Activated CD4-positive, alpha-beta T cell treated with anti-CD3 and anti-CD28 coated beads, Interleukin-2, amount 50 U/mL, for 48 hours (primary cell): ENCODE data around the gene ITGAV.

Experiments
- DNase-seq, 2 experiments: peaks; one replicate each; pipeline ENCODE4 v3.0.0-alpha.2; 2020

Gene ITGAV

GRCh38 chr2:186687807-186688211, 98.0 kb downstream of the ITGAV start:
- no peak for DNase-seq

- DNase-seq = no peak
These were observed 99.0 kb downstream of the ITGAV start for GRCh38 chr2:186688813-186689212.

DNA sequence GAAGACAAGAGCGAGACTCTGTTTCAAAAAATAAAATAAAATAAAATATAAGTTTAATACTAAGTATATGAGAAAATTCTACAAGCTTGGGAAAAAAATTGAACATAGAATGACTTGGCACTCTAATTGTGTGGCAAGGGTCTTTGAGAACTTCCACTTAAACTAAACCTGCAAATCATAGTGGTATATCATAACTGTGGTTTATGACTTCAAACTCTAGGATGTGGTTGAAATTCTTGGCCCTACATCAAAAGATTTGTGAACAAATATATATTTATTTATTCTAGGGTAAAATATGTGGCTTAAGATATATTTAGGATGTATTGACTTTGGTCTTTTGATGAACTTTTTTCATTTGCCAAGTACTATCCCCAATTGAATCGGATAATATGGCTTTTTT, 100.9 kb downstream of the ITGAV start:
- no peak for DNase-seq

GRCh38 chr2:186691231-186691630, 101.4 kb downstream of the ITGAV start:
- no peak for DNase-seq

DNA sequence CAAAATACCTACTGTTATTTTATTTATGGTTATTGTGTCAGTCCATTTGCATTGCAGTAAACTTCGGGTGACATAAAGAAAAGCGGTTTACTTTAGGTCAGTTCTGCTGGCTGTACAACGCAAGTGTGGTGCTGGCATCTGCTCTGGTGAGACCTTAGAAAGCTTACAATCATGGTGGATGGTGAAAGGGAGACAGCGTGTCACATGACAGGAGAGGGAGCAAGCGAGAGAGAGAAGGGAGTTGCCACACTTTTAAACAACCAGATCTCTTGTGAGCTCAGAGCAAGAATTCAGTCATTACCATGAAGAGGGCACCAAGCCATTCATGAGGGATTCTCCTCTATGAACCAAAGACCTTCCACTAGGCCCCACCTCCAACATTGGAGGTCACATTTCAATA, 102.0 kb downstream of the ITGAV start:
- no peak for DNase-seq

GRCh38 chr2:186693446-186693832, 103.6 kb downstream of the ITGAV start:
- DNase-seq = no peak

- no peak for DNase-seq
These were observed 105.4 kb downstream of the ITGAV start for GRCh38 chr2:186695081-186695756.

GRCh38 chr2:186696290-186696689, 106.4 kb downstream of the ITGAV start:
- no peak for DNase-seq

GRCh38 chr2:186696804-186697203, 106.9 kb downstream of the ITGAV start:
- DNase-seq = no peak

GRCh38 chr2:186697536-186697935, 107.7 kb downstream of the ITGAV start:
- no peak for DNase-seq

DNA sequence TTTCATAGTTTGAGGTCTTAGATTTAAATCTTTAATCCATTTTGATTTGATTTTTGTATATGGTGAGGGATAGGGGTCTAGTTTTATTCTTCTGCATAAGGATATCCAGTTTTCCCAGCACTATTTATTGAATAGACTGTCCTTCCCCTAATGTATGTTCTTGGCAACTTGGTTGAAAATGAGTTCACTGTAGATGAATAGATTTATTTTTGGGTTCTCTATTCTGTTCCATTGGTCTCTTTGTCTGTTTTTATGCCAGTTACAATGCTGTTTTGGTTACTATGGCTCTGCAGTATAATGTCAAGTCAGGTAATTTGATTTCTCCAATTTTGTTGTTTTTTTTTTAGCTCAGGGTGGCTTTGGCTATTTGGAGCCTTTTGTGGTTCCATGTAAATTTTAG, 109.9 kb downstream of the ITGAV start:
- DNase-seq = no peak

DNA sequence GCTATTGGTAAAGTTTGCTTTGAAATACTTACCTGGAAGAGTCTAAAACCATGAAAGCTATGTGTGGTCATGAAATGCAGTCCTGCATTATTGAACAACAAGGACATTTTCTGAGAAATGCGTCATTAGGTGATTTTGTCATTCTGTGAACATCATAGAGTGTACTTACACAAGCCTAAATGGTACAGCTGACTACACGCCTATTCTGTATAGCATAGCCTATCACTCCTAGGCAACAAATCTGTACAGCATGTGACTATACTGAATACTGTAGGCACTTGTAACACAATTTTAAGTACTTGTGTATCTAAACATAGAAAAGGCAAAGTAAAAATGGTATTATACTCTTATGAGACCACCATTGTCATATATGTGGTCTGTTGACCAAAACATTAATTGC, 112.2 kb downstream of the ITGAV start:
- DNase-seq = no peak

GRCh38 chr2:186702501-186702900, 112.6 kb downstream of the ITGAV start:
- DNase-seq = no peak

- no peak for DNase-seq
These were observed 115.0 kb downstream of the ITGAV start for GRCh38 chr2:186704897-186705296.

GRCh38 chr2:186709529-186710450, 119.9 kb downstream of the ITGAV start:
- DNase-seq = no peak

DNA sequence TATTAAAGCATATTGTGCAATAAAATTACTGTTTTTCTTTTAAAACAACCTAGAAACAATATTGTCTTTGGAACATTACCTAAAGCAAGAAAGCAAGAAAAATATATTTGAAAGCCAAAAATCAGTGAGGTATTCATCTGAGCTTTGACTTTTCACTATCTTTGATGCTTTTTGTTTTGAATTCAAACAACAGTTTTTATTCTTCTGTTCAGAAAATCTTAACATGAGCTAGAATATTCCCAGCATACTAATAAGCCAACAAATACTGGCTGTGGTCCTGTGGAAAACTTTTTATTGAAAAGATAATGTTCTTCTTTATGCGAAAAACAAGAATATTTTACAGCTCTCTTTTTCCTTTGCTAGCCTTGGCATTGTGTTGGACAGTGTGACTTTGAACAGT, 123.8 kb downstream of the ITGAV start:
- no peak for DNase-seq

GRCh38 chr2:186714611-186715010, 124.8 kb downstream of the ITGAV start:
- DNase-seq = no peak

DNA sequence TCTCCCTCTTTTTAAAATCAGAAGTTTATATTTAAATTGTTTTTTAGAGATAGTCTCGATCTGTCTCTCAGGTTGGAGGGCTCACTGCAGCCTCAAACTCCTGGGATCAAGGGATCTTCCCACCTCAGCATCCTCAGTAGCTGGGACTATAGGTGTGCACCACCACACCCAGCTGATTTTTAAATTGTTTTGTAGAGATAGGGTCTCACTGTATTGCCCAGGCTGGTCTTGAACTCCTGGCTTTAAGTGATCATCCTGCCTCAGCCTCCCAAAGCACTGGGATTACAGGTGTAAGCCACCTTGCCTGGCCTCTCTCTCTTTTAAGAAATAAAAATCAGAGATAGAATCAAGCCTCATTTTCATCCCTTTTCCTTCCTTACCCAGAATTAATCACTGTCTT, 126.1 kb downstream of the ITGAV start:
- DNase-seq = no peak

- DNase-seq = no peak
These were observed 127.0 kb downstream of the ITGAV start for GRCh38 chr2:186716899-186717298.

- no peak for DNase-seq
These were observed 127.6 kb downstream of the ITGAV start for GRCh38 chr2:186717320-186718007.

DNA sequence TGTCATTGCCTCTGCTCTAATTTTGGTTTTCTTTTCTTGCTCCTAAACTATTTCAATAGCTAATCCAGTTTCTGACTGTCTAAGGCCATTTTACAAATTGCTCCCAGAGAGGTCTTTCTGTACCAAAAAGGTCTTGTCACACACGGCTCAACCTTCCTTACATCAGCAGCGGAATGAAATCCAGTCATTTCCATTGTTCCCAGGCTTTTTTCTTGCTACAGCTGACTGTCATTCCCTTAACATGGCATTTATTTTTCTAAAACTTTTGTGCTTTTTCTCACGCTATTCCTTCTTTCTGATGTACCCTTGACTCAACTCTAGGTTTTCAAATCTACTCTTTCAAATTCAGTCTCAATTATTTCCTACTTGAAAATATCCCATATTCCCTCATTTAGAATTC, 128.3 kb downstream of the ITGAV start:
- no peak for DNase-seq

- no peak for DNase-seq
These were observed 129.0 kb downstream of the ITGAV start for GRCh38 chr2:186718903-186719302.

DNA sequence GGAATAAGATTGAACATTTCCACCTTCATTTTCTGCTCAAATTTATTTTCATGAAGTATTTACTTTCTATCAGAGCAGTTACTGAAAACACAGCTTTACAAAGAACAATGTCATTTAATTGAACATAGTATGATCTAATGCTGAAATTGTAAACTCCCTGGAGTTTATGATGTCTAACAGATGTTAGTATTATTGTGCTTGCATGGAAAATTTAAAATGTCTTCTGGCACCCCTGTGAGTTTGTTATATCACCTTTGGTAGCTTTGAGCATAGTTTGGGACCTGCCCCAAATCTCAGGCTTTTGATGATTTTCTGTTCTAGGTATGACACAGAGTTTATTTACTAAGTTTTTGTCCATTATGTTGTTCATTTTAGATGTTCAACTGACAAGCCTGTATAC, 132.1 kb downstream of the ITGAV start:
- no peak for DNase-seq

- DNase-seq = no peak
These were observed 134.9 kb downstream of the ITGAV start for GRCh38 chr2:186724736-186725135.
